Measurements from ENCODE around the gene BAIAP2. TPM values are rescaled to one million over a fixed set of nuclear protein-coding genes. Genes with fewer than 3 reads are reported as not detected.

BAIAP2 gene
- total and polyA plus RNA-seq, 2 of the 13 experiments (the other 11 are each of a cell fraction or from before 2014, with no cell fraction given), result 22.5 to 24.0 TPM

- TF ChIP-seq ZHX2 (IDR thresholded peaks at IDR 0.05; ENCODE audit: low read depth) (no peak), ZHX2 (CRISPR knock-in tag; IDR thresholded peaks at IDR 0.05; ENCODE audit: borderline replicate concordance) (no peak), ZNF646 (CRISPR knock-in tag; IDR thresholded peaks at IDR 0.05) (no peak), ZNF598 (CRISPR knock-in tag; IDR thresholded peaks at IDR 0.05; ENCODE audit: borderline replicate concordance) (peak; percentile 67), ZSCAN12 (CRISPR knock-in tag; IDR thresholded peaks at IDR 0.05) (no peak), EHMT2 (IDR thresholded peaks at IDR 0.05; ENCODE audit: borderline replicate concordance, low read depth, low read length) (no peak), TCF7 (IDR thresholded peaks at IDR 0.05; ENCODE audit: low read depth) (no peak), ZBTB20 (CRISPR knock-in tag; IDR thresholded peaks at IDR 0.05; ENCODE audit: borderline replicate concordance, low read depth) (peak; percentile 46; the same call in 1 of the 2 replicates), ZNF672 (CRISPR knock-in tag; IDR thresholded peaks at IDR 0.05) (no peak), YEATS2 (CRISPR knock-in tag; IDR thresholded peaks at IDR 0.05; ENCODE audit: borderline replicate concordance) (no peak), CEBPZ (IDR thresholded peaks at IDR 0.05; ENCODE audit: low read length) (no peak), TERF1 (CRISPR knock-in tag; IDR thresholded peaks at IDR 0.05) (no peak), ZNF850 (CRISPR knock-in tag; conservative IDR thresholded peaks at IDR 0.05) (no peak)
Measured at GRCh38 chr17:81043319-81043724, 8.4 kb downstream of the BAIAP2 start (continued).
